Vagina (tissue), 2 donors: ENCODE results near the gene CDC14B.

Experiments
- POLR2A ChIP-seq, 2 donors: fragments of 450-650 bp; IDR thresholded peaks; one replicate each; pipeline ENCODE4 v1.6.1; 2017; ENCODE audit warnings: antibody characterized with exemption in 2 of 2, mild to moderate bottlenecking in 2 of 2, moderate library complexity in 2 of 2
- POLR2AphosphoS5 ChIP-seq, 2 donors: sonication (generic); formaldehyde crosslinking; IDR thresholded peaks; one replicate each; pipeline ENCODE4 v1.9.0; 2017; ENCODE audit warnings: antibody characterized with exemption in 2 of 2, mild to moderate bottlenecking in 2 of 2, low read depth in 1 of 2; ENCODE audit not compliant: insufficient read depth in 1 of 2
- TF ChIP-seq, protein P1 (sequence below), 3 experiments: fragments of 450-650 bp in 2 of 3; fragments of 200-600 bp in 1 of 3; sonication (generic) in 1 of 3; IDR thresholded peaks; one replicate each; pipeline ENCODE4 v1.5.1; 2017 to 2019; ENCODE audit warnings: antibody characterized with exemption in 3 of 3, mild to moderate bottlenecking in 2 of 3, moderate library complexity in 2 of 3

DNA sequence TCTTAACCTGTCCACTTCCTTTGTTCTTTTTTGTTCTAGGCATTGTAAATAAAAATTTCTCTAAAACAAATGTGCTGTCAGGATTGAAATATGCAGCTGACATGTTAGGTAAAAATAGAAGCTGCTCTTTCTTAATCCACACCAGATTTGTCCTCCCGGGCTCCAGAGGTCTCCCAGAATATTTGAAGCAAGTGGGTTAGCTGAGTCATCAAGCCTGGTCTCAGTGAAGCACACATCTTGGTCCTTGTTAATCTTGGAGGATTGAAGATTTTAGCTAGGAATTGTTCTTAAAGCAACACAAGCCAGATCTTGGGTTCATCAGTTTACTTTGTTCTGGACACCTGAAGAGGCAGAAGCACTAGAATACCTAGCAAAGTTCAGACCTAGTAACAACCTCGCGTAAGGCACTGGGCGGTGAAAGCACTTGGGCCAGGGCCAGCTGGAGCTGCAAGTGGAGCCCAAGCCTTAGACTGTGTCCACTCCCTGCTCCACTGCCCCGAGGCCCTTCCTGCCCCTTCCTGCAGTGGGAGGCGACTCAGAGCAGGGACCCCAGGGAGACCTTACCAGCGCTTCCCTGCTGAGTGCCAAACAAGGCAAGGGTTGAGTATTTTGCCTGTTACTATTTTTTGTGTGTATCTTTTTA, 133.1 kb downstream of the CDC14B start:
- TF ChIP-seq POLR2A (IDR thresholded peaks at IDR 0.05) (no peak), POLR2AphosphoS5 (IDR thresholded peaks at IDR 0.05; ENCODE audit: insufficient read depth in 1 of 2, low read depth in 1 of 2) (peak; percentile 31 to 59)
- TF ChIP-seq, protein P1, sequence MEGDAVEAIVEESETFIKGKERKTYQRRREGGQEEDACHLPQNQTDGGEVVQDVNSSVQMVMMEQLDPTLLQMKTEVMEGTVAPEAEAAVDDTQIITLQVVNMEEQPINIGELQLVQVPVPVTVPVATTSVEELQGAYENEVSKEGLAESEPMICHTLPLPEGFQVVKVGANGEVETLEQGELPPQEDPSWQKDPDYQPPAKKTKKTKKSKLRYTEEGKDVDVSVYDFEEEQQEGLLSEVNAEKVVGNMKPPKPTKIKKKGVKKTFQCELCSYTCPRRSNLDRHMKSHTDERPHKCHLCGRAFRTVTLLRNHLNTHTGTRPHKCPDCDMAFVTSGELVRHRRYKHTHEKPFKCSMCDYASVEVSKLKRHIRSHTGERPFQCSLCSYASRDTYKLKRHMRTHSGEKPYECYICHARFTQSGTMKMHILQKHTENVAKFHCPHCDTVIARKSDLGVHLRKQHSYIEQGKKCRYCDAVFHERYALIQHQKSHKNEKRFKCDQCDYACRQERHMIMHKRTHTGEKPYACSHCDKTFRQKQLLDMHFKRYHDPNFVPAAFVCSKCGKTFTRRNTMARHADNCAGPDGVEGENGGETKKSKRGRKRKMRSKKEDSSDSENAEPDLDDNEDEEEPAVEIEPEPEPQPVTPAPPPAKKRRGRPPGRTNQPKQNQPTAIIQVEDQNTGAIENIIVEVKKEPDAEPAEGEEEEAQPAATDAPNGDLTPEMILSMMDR (IDR thresholded peaks at IDR 0.05): no peak
